ENCODE results near the gene TMEM202.
"Not testable (repeated sequence)": the region's sequence is repeated elsewhere in the genome, so short reads cannot be mapped to it uniquely, and the experiment has no call there.

The TMEM202 gene, protein sequence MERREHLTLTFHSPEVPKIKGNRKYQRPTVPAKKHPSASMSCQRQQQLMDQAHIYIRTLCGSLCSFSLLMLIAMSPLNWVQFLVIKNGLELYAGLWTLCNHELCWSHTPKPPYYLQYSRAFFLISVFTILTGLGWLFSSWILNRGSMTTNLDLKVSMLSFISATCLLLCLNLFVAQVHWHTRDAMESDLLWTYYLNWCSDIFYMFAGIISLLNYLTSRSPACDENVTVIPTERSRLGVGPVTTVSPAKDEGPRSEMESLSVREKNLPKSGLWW

DNA sequence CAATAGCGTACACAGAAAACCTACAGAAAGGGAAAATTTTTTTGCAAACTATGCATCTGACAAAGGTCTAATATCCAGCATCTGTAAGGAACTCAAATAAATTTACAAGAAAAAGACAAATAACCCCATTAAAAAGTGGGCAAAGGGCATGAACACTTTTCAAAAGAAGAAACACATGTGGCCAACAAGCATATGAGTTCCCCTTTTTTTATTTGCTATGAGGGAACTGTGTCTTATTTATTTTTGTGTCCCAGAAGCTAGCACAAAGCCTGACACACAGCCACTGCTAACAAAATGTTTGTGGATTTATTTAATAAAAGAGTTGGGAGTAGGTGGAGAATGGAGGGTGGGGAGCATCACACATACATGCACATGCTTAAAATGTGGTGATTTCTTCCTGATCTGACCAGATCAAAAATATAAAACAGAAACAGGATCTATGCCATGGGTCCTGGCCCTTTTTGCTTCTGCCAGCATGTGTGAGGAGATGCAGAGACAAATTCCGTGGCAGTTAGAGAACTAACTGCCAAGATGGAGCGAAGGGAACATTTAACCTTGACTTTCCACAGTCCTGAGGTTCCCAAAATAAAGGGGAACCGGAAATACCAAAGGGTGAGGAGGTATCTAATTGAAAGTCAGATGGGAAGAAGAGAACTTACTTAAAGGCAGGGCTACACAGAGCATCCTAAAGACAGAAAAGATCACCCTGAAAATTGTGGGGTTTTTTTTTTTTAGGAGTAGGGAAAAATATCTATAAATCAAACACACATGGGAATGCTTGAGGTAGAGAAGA is at the start of gene TMEM202:
Gene TMEM202 (plus strand): TSS at position 510 of the 793 bp plus-strand sequence. CDS start 22 bp downstream, at position 532.
- in situ Hi-C loops (cut with MboI; ENCODE audit: low pct_unique_long_range_greater_than_20kb, low sequenced_read_pairs) = no loop called here
- DNase-seq = peak; percentile 62

DNA sequence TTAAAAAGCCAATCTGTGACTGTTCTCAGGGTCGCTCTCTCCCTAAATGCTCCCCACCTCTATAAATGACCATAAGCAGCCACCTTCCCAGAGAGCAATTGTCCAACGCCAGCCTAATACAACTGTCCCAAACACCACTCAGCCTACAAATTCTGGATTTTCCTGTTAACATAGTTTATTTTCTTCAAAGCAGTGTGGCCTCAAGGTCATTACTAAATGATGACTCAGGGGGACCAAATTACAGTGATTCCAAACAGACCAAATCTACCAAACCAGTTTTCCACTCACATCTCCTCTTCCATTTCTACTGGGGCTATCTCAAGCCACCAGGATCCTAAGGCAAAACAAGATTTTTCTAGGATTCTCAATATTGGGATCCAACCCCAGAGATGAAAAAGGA is 44.8 kb upstream of the TMEM202 start:
- in situ Hi-C loops (cut with MboI; ENCODE audit: low pct_unique_long_range_greater_than_20kb, low sequenced_read_pairs) = no loop called here
- no peak for DNase-seq

DNA sequence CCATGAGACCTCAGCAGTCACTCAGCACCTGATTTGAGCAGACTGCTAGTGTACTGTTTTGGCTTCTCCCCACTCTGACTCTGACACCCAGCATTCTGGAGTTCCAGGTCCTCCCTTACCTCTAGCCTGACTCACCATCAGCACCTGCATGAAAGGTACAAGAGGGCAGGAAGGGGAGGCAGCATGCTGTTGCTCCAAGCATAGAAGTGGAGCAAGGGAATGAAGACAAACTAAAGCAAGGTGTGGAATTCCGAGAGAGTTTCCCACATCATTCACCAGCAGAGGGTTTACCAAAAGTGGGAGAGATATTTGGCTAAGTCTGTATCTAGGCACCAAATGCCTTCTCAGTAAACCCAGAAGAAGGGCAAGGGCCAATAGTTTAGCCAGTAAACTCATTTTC is 43.6 kb upstream of the TMEM202 start:
- in situ Hi-C loops (cut with MboI; ENCODE audit: low pct_unique_long_range_greater_than_20kb, low sequenced_read_pairs) = no loop called here

DNA sequence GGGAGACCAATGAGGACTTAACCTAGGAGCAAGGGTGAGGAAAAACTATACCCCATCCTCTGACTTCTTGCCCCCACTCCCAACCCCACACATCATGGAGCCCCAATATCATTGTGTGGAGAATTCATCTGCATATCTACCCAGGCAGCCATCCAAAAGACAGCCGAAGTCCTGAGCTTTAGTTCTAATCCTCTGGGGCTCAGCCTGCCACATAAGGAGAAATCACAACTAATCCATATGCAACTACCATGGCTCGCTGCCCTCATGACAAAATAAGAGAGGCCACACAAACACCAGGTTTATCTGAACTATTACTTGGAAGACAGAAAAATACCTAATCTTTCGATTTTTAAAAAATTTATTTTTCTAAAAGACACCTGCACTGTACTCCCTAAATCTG is 40.0 kb upstream of the TMEM202 start:
- DNase-seq = no peak
- in situ Hi-C loops (cut with MboI; ENCODE audit: low pct_unique_long_range_greater_than_20kb, low sequenced_read_pairs) = no loop called here

More for the DNA sequence above, 43.6 kb upstream of the TMEM202 start:
- no peak for DNase-seq

DNA sequence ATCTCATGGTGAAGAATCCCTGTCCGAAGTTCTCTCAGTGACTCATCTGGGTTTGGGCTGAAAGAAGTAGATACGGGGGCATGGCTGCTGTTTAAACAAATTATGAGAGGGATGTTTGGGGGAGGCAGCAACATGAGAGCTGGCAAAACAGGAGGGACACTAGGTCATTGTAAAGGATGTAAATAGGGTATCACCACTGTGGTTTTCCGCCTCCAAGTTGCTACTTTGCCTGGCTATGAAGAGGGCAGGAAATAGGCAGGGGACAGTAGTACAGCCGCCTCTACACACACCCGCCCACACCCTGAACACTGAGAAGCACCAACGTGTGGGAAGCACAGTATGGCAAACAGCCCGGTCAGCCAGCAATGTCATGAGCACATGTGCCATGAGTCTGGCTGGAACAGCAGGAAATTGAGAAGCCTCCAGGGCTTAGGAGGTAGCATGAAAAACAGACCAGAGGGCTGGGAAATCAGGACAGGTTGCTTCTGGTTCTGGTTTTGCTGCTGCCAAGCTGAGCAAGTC is 39.4 kb upstream of the TMEM202 start:
- in situ Hi-C loops (cut with MboI; ENCODE audit: low pct_unique_long_range_greater_than_20kb, low sequenced_read_pairs) = no loop called here
- peak; percentile 73 for DNase-seq

DNA sequence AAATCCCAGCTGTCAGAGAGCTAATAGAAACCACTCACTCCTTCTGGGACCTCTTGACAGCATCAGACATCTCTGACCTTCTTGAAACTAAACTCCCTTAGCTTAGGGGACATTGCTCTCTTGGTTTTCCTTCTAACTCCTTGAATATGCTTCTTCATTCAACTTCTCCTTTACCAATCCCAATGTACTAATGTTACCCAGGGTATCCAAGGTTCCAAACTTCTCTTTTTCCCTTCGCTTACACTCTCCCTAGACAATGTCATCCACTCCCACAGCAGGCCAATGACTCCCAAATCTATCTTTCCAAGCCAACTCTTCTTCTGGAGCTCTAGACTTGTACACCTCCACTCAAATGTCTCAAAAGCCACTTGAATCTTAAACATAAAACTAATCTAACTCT is 36.9 kb upstream of the TMEM202 start:
- in situ Hi-C loops (cut with MboI; ENCODE audit: low pct_unique_long_range_greater_than_20kb, low sequenced_read_pairs) = no loop called here
- DNase-seq = no peak

DNA sequence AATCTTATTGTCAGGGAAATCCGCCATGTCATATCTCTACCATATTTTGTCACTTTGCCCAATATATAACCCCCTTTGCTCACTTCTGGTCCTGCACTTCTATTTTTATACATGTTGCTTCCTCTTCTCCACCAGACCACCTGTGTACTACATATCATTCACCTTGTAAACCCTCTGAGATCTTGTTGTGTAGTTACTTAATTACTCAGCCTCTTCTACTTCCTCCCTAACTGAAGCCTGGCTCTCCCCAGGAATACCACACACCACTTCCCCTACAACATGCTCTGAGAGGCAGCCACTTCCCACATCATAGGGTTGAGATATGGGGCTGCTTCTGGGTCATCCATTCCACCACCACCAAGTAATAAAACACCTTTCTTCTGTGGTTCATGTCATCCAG is 32.3 kb upstream of the TMEM202 start:
- peak; percentile 99 for DNase-seq
- in situ Hi-C loops (cut with MboI; ENCODE audit: low pct_unique_long_range_greater_than_20kb, low sequenced_read_pairs) = no loop called here

DNA sequence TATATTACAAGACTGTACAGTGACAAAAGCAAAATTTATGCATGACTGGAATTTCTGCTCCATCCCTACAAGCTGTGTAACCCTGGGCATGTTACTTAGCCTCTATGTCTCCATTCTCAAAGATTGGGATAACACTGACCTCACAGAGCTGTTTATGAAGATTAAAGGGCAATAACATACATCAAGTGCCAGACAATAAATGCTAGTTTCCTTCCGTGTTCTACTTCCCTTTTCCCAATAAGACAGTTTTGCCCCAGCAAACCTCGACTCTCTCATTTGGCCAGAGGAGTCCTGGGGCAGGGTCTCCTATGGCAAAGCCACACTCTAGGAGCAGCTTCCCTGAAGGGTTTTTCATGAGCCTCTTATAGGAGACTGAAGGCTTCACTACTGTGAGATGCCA is 29.8 kb upstream of the TMEM202 start:
- in situ Hi-C loops (cut with MboI; ENCODE audit: low pct_unique_long_range_greater_than_20kb, low sequenced_read_pairs) = no loop called here
- peak; percentile 82 for DNase-seq

DNA sequence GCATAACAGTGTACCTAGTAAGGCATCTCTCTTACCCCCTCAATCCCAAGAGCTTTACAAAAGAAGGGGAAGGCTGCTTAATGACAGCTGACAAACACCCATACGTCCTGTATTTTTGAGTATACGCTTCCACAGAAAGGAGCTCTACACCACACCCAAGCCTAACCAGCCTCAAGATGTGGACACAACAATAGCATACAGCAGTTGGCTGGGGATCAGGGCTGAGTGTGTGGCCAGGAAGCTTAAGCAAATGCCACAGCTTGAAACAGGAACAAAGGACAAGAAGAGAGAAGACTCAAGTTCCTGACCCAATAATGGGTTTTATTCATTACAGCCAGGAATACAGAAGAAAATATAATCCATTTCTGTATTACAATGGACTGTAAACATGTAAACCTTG is 29.2 kb upstream of the TMEM202 start:
- peak; percentile 78 for DNase-seq
- in situ Hi-C loops (cut with MboI; ENCODE audit: low pct_unique_long_range_greater_than_20kb, low sequenced_read_pairs) = no loop called here

DNA sequence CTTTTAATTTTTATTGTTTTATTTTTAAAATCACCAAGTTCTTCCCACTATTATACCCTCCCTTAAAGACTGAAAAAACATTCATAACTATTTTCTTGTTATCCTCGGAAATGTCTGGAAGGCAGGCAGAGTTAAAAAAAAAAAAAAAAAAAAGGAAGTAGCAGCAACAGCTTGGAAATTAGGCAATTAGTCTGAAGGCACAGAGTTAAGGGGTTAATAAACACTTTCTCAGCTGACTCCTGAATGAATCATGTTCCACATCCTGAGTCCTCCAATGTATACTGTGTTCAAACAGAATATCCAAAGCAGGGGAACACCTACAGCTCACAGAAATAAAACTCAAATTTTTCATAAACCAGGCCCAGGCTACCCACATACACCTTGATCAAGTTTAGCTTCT is 28.1 kb upstream of the TMEM202 start:
- DNase-seq = peak; percentile 75
- in situ Hi-C loops (cut with MboI; ENCODE audit: low pct_unique_long_range_greater_than_20kb, low sequenced_read_pairs) = no loop called here

DNA sequence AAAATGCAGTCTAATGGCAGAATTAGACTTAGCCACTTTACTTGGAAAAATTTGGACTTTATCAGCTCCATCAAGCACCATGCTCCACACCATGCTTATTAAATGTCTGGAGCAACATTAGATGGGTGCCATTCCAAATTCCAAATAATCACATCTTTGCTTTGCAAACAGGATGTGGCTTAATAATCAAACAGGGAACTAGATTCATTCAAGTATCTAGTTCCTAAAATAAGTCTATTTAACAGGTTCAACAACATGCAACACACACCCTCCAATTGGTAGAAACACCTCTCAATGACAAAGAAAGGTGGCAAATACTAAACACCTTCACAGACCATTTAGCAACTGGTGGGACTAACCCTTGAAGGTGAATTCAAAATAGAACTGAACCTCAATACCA is 25.7 kb upstream of the TMEM202 start:
- in situ Hi-C loops (cut with MboI; ENCODE audit: low pct_unique_long_range_greater_than_20kb, low sequenced_read_pairs) = no loop called here
- DNase-seq = no peak

DNA sequence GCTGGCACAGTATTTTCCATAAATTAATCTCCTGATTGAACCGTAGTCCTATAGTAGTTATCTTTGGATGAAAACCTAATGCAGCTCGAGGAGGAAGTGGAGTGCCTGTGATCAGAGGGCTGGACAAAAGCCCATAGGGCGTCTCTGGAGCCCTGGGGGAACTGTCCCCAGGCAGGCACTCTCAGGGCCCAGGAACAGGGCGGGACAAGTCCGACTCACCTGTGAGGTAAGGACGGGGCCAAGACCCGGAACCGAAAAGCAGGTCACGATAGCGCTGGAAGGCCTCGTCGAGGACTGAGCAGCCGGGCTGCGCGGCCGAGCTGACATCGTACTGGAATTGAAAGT is 22.6 kb upstream of the TMEM202 start:
- no peak for DNase-seq
- in situ Hi-C loops (cut with MboI; ENCODE audit: low pct_unique_long_range_greater_than_20kb, low sequenced_read_pairs) = no loop called here

DNA sequence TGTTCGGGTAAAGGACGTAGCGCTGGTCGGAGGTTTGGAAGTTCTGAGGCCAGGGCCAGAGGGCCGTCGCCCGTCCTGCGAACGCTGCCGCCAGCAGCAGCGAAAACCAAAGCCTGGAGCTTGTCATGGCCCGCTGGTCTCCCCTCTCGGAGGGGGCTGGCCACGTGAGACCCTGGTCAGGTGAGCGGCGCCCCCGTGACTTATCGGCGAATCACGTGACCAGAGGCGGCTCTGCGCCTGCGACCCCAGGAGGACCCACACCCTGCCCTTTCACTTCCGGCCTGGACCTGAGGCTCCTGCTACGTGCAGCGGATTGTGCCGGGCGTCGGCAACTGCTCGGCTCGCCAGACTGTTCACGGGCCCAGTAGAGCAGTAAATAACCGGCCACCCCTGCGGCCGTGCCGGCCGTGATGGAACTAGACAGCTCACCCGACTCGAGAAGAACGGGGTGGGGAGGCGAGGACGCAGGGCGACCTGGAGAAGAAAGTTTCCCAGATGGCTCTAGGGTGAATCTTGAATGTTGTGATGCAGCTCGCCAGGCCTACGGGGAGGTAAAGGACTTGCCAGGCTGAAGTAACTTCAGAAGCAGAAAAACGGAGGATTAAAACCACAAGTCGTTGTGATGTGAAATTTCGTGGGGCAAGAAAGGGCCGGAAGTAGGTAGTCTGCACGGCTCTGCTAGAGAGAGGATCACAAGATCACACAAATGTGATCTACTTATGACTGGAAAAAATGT is 22.1 kb upstream of the TMEM202 start, which contains the start of gene HEXA:
Gene HEXA (minus strand): TSS at position 169 of the 736 bp plus-strand sequence. CDS start 42 bp downstream, at position 127.
- in situ Hi-C loops (cut with MboI; ENCODE audit: low pct_unique_long_range_greater_than_20kb, low sequenced_read_pairs) = no loop called here
- DNase-seq = peak; percentile 98

DNA sequence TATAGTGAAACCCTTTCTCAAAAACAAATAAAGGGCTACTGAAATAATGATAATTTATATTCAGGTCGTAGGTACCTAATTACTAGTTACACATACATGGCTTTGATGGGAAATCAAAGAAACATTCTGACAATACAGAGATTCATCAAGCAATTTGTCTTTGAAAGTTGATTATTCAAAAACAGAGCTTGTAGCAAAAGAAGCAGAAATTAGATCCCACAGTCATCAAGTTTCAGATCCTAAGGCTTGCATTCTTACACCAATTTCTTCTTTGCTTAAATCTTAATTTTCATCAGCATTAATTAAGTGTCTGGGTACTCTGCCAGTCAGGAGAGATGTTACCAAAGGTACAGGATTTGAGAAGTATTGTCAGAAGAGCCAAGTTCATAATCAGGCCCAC is 20.8 kb upstream of the TMEM202 start:
- DNase-seq = no peak
- in situ Hi-C loops (cut with MboI; ENCODE audit: low pct_unique_long_range_greater_than_20kb, low sequenced_read_pairs) = no loop called here

DNA sequence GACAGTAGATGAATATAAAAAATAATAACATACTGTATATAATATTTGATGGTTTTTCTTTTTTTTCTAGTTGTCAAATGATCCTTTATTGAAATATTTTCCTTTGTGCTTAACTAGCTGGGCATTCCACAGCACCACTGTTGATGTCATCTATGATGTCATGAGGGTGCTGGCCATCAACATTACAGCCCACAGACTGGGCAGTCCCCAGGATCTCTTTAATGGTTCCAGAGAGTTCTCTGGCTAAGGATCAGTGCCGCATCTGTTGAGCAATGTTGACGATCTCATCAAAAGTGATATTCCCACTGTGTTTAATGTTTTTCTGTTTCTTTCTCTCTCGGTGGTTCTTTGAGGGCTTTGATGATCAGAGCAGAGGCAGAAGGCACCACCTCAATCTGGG is 19.0 kb upstream of the TMEM202 start:
- DNase-seq = not testable (repeated sequence)

DNA sequence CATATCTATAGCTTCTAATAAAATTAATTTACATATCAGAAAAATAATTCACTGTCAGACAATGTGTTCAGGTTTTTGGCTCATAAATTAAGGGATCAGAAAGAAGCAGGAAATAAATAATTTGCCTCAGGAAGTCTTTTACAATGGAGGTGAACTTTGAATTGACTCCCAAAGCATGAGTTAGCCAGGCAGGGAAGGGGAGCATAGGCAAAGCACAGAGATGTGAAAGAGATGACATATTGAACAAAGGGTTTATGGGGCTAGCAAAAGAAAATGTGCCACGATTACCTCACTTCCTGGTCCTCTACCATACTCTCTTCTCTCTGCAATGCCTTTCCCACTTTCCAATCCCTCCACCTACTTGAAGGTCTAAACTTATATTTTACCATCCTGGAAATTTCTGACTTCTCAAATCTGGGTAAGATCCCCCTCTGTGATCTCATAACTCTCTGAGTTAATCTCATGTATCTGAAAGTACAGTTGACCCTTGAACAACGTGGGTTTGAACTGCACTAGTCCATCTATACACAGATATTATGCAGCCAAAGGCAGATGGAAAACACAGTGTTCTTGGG is 18.2 kb upstream of the TMEM202 start:
- DNase-seq = no peak
- in situ Hi-C loops (cut with MboI; ENCODE audit: low pct_unique_long_range_greater_than_20kb, low sequenced_read_pairs) = no loop called here

More for the DNA sequence above, 19.0 kb upstream of the TMEM202 start:
- in situ Hi-C loops (cut with MboI; ENCODE audit: low pct_unique_long_range_greater_than_20kb, low sequenced_read_pairs) = not testable (repeated sequence)

DNA sequence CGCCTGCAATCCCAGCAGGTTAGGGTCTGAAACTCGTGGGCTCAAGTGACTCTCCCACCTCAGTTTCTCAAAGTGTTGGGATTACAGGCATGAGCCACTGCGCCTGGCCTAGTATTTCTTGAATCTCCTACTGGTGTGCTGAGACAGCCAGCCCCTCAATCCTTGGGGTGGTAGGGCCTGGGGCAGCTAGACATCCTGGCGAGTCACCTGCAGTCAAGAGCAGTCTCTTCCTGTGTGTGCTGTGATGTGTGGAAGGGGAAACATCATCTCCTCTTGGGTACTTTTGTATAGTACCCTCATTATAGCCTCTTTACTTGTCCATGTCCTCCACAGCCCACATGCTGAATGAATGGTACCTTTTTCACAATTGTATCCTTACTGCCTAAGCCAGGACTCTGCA is 17.4 kb upstream of the TMEM202 start:
- no peak for DNase-seq
- in situ Hi-C loops (cut with MboI; ENCODE audit: low pct_unique_long_range_greater_than_20kb, low sequenced_read_pairs) = no loop called here

DNA sequence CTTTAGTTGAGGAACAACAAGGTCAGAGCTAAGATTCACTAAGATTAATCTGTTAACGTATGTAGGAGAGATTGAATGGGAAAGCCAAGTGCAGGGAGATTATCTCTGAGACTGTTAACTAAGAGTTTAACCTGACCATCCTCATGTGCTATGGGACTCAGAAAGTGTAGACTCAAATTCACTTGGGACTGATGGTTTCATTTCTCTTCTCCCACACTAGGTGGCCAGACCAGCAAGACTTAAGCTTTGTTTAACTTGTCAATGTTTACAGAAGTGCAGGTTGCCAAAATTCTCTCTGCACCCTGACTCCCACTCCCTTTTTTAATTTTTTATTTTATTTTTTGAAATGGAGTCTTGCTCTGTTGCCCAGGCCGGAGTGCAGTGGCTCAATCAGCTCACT is 16.0 kb upstream of the TMEM202 start:
- DNase-seq = no peak
- in situ Hi-C loops (cut with MboI; ENCODE audit: low pct_unique_long_range_greater_than_20kb, low sequenced_read_pairs) = no loop called here

DNA sequence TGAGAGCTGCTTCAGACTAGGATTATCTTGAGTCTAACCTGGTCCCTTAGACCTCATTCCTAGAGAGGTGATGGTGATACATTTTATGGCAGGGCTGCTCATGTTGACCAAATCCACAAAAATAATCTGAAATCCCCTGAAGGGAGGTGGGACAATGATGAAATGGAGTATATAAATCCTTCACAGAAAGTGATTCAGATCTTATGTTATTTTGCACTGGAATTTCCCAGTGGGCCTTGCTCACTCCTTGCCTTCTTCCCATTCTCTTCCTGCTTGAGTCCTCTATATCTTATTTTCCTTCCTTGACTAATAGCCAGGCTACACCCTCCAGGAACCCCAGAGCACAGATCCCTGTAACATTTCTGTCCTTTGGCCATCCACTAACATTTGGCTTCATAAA is 10.4 kb upstream of the TMEM202 start:
- DNase-seq = no peak
- in situ Hi-C loops (cut with MboI; ENCODE audit: low pct_unique_long_range_greater_than_20kb, low sequenced_read_pairs) = no loop called here
